ENCODE measurements around the gene DBH. TPM values are rescaled to one million over a fixed set of nuclear protein-coding genes. Genes with fewer than 3 reads are reported as not detected.

Gene DBH
- total and polyA plus RNA-seq, 7 donors, result 0.01 TPM; not detected in 6

- DNase-seq, result peak; percentile 37
- H3K27me3 ChIP-seq, result peaks cover 0 to 18% (median 9%) of the 10 kb centered on the region in 3 donors
- no peak overlapping the region for H3K4me3 ChIP-seq
- 73 to 86% methylated on average over 15 of the region's 15 CpGs for WGBS, 2 donors
- TF ChIP-seq EP300 (IDR thresholded peaks at IDR 0.05), result no peak
- TF ChIP-seq POLR2AphosphoS5 (IDR thresholded peaks at IDR 0.05), result no peak
- no peak for TF ChIP-seq CTCF (IDR thresholded peaks at IDR 0.05)
- no peak for TF ChIP-seq POLR2A (IDR thresholded peaks at IDR 0.05)
- intact Hi-C loops (cut with DNase I), result no loop called here
- H3K9me3 ChIP-seq, result no peaks in the 10 kb centered on the region
- no peaks in the 10 kb centered on the region for H3K36me3 ChIP-seq
- H3K27ac ChIP-seq, result no peak overlapping the region
- peaks cover 0 to 8% (median 6%) of the 10 kb centered on the region in 4 donors for H3K4me1 ChIP-seq
Observed at GRCh38 chr9:133707763-133708245, 71.6 kb downstream of the DBH start.

GRCh38 chr9:133708246-133709014 is 72.3 kb downstream of the DBH start:
- 82 to 90% methylated on average over 30 of the region's 30 CpGs for WGBS, 2 donors
- peaks cover 0 to 2% (median 0%) of the 10 kb centered on the region in 4 donors for H3K4me1 ChIP-seq
- H3K27me3 ChIP-seq, result peaks cover 0 to 12% (median 6%) of the 10 kb centered on the region in 3 donors
- DNase-seq, result peak; percentile 47
- TF ChIP-seq POLR2A (IDR thresholded peaks at IDR 0.05), result no peak
- no peak for TF ChIP-seq EP300 (IDR thresholded peaks at IDR 0.05)
- no peak for TF ChIP-seq POLR2AphosphoS5 (IDR thresholded peaks at IDR 0.05)
- no peak for TF ChIP-seq CTCF (IDR thresholded peaks at IDR 0.05)
- no peaks in the 10 kb centered on the region for H3K9me3 ChIP-seq
- H3K4me3 ChIP-seq, result no peak overlapping the region
- H3K27ac ChIP-seq, result no peak overlapping the region
- intact Hi-C loops (cut with DNase I), result no loop called here
- no peaks in the 10 kb centered on the region for H3K36me3 ChIP-seq

Other genes with a start within 250 kb of the DBH start
- 10 to 100 TPM; 16.3 to 22.2 (median 18.8) TPM for gene REXO4, start 218.4 kb upstream of the DBH start, total RNA-seq
- gene REXO4, start 218.4 kb upstream of the DBH start, polyA plus RNA-seq, result 10 to 100 TPM; 13.2 to 25.9 (median 16.2) TPM
- 1 to 10 TPM in 2 of 4 donors, under 1 TPM in 2; 0.71 to 1.9 (median 1.4) TPM for gene ADAMTS13, start 214.0 kb upstream of the DBH start, total RNA-seq
- 1 to 10 TPM in 1 of 3 donors, under 1 TPM in 2; 0.60 to 3.4 (median 0.69) TPM for gene ADAMTS13, start 214.0 kb upstream of the DBH start, polyA plus RNA-seq
- gene CACFD1, start 176.4 kb upstream of the DBH start, total RNA-seq, result 10 to 100 TPM in 1 of 4 donors, 1 to 10 TPM in 3; 6.7 to 13.4 (median 8.9) TPM
- 10 to 100 TPM; 21.0 to 44.6 (median 29.6) TPM for gene CACFD1, start 176.4 kb upstream of the DBH start, polyA plus RNA-seq
- 1 to 10 TPM; 1.4 to 2.7 (median 2.0) TPM for gene SLC2A6, start 157.3 kb upstream of the DBH start, total RNA-seq
- gene SLC2A6, start 157.3 kb upstream of the DBH start, polyA plus RNA-seq, result 1 to 10 TPM; 1.2 to 8.2 (median 1.8) TPM
- not detected for gene MYMK, start 111.4 kb upstream of the DBH start, total RNA-seq
- gene MYMK, start 111.4 kb upstream of the DBH start, polyA plus RNA-seq, result not detected
- gene ADAMTSL2, start 101.7 kb upstream of the DBH start, total RNA-seq, result 1 to 10 TPM in 2 of 4 donors, under 1 TPM in 2; 0.33 to 4.2 (median 0.94) TPM
- 1 to 10 TPM in 1 of 3 donors, under 1 TPM in 2; 0.46 to 1.8 (median 0.60) TPM for gene ADAMTSL2, start 101.7 kb upstream of the DBH start, polyA plus RNA-seq
- 1 to 10 TPM in 2 of 4 donors, under 1 TPM in 1, not detected in 1; 0.83 to 1.5 (median 1.1) TPM for gene FAM163B, start 27.0 kb upstream of the DBH start, total RNA-seq
- gene FAM163B, start 27.0 kb upstream of the DBH start, polyA plus RNA-seq, result 1 to 10 TPM in 2 of 3 donors, under 1 TPM in 1; 0.29 to 2.4 (median 1.4) TPM
- gene SARDH, start 102.0 kb downstream of the DBH start, total RNA-seq, result 1 to 10 TPM in 3 of 4 donors, under 1 TPM in 1; 0.49 to 3.0 (median 2.4) TPM
- 1 to 10 TPM in 1 of 3 donors, under 1 TPM in 1, not detected in 1; 0.60 to 2.1 TPM for gene SARDH, start 102.0 kb downstream of the DBH start, polyA plus RNA-seq

Data from sigmoid colon (tissue), 7 donors.